Left ventricle myocardium inferior (tissue), 1 donor: Measurements from ENCODE around the gene SLC6A19. TPM values are rescaled to one million over a fixed set of nuclear protein-coding genes. Genes with fewer than 3 reads are reported as not detected.
"Not testable (repeated sequence)": the region's sequence is repeated elsewhere in the genome, so short reads cannot be mapped to it uniquely, and the experiment has no call there.

Experiments
- DNase-seq: peaks from one replicate; pipeline ENCODE4 v3.0.0-alpha.2; 2020
- H3K27ac ChIP-seq: fragments of 200-600 bp; replicated peaks from 2 replicates; pipeline ENCODE4 v1.8.0; 2021
- H3K27me3 ChIP-seq: fragments of 200-600 bp; 2 replicates; pipeline ENCODE4 v1.8.0; 2021; ENCODE audit warnings: low read depth
- H3K36me3 ChIP-seq: fragments of 200-600 bp; 2 replicates; pipeline ENCODE4 v1.8.0; 2021
- H3K4me1 ChIP-seq: fragments of 200-600 bp; 2 replicates; pipeline ENCODE4 v1.8.0; 2021
- H3K4me3 ChIP-seq: fragments of 200-600 bp; 2 replicates; pipeline ENCODE4 v1.8.0; 2021; ENCODE audit warnings: mild to moderate bottlenecking, moderate library complexity
- H3K9me3 ChIP-seq: fragments of 200-600 bp; replicated peaks from 2 replicates; pipeline ENCODE4 v1.8.0; 2021
- CTCF ChIP-seq: fragments of 200-600 bp; IDR thresholded peaks from 2 replicates; pipeline ENCODE4 v1.8.0; 2021; ENCODE audit warnings: antibody characterized with exemption, mild to moderate bottlenecking, borderline replicate concordance
- intact Hi-C: fragments of 100-400 bp; cut with micrococcal nuclease; formaldehyde crosslinking; loops from one replicate; pipeline ENCODE4 v1.11.0; 2022
- total RNA-seq: library from RNA; stranded (reverse); fragmentation: NEBNext Ultra II Directional; extraction: Animal tissue kit (Norgen Biotek cat#: 25700); gene quantifications from one replicate; pipeline ENCODE4 v1.2.1, GENCODE V29; 2021
- donor health status: DM: no; HTN: yes; CAD: no; lungs with severe emphysema.

SLC6A19 gene
- total RNA-seq, 1 donor from 2014 or later, result not detected

- Histone ChIP-seq H3K36me3 (no peaks in the 10 kb centered on the region), H3K9me3 (peaks cover 22% of the 10 kb centered on the region), H3K4me3 (no peak overlapping the region), H3K27ac (no peak overlapping the region), H3K4me1 (no peaks in the 10 kb centered on the region), H3K27me3 (peaks cover 10% of the 10 kb centered on the region)
- no peak for DNase-seq
- intact Hi-C loops, result no loop called here
- no peak for TF ChIP-seq CTCF
Observed at GRCh38 chr5:1266791-1267190, 65.4 kb downstream of the SLC6A19 start.

- H3K36me3 ChIP-seq, H3K27me3 ChIP-seq, H3K4me3 ChIP-seq, H3K27ac ChIP-seq, intact Hi-C loops, DNase-seq, H3K4me1 ChIP-seq: not testable (repeated sequence)
- peaks cover 15% of the 10 kb centered on the region for H3K9me3 ChIP-seq
Observed at GRCh38 chr5:1267464-1267863, 66.1 kb downstream of the SLC6A19 start.

GRCh38 chr5:1268056-1268455 is 66.7 kb downstream of the SLC6A19 start:
- DNase-seq, result no peak
- no peak for TF ChIP-seq CTCF
- H3K27me3 ChIP-seq, result peaks cover 10% of the 10 kb centered on the region
- H3K4me1 ChIP-seq, result no peaks in the 10 kb centered on the region
- H3K4me3 ChIP-seq, result no peak overlapping the region
- H3K9me3 ChIP-seq, result peaks cover 9% of the 10 kb centered on the region
- no peaks in the 10 kb centered on the region for H3K36me3 ChIP-seq
- H3K27ac ChIP-seq, result no peak overlapping the region
- intact Hi-C loops, result no loop called here

GRCh38 chr5:1268666-1269065 is 67.3 kb downstream of the SLC6A19 start:
- intact Hi-C loops, result no loop called here
- DNase-seq, result no peak
- H3K36me3 ChIP-seq, result no peaks in the 10 kb centered on the region
- H3K9me3 ChIP-seq, result peaks cover 3% of the 10 kb centered on the region
- H3K4me1 ChIP-seq, result no peaks in the 10 kb centered on the region
- peaks cover 10% of the 10 kb centered on the region for H3K27me3 ChIP-seq
- H3K27ac ChIP-seq, result no peak overlapping the region
- no peak for TF ChIP-seq CTCF
- no peak overlapping the region for H3K4me3 ChIP-seq

GRCh38 chr5:1270426-1270825 is 69.0 kb downstream of the SLC6A19 start:
- intact Hi-C loops, result no loop called here
- Histone ChIP-seq H3K4me3 (no peak overlapping the region), H3K9me3 (no peaks in the 10 kb centered on the region), H3K27ac (no peak overlapping the region), H3K27me3 (peaks cover 2% of the 10 kb centered on the region), H3K4me1 (no peaks in the 10 kb centered on the region), H3K36me3 (no peaks in the 10 kb centered on the region)
- no peak for DNase-seq
- TF ChIP-seq CTCF, result no peak

- Histone ChIP-seq H3K4me3 (no peak overlapping the region), H3K9me3 (no peaks in the 10 kb centered on the region), H3K27ac (no peak overlapping the region), H3K4me1 (no peaks in the 10 kb centered on the region), H3K27me3 (no peaks in the 10 kb centered on the region), H3K36me3 (no peaks in the 10 kb centered on the region)
- no peak for DNase-seq
- TF ChIP-seq CTCF, result no peak
- intact Hi-C loops, result no loop called here
Observed at GRCh38 chr5:1270933-1271914, 69.8 kb downstream of the SLC6A19 start.
